ENCODE results near the gene TAF7. TPM values are rescaled to one million over a fixed set of nuclear protein-coding genes. Genes with fewer than 3 reads are reported as not detected.
"Not testable (repeated sequence)": the region's sequence is repeated elsewhere in the genome, so short reads cannot be mapped to it uniquely, and the experiment has no call there.

The TAF7 gene
- total and polyA plus RNA-seq, 9 donors: 65.1 to 141 (median 102) TPM

- no peaks in the 10 kb centered on the region for H3K27me3 ChIP-seq
- H3K4me3 ChIP-seq: peak overlapping the region; percentile 84
- WGBS, 3 donors: 93 to 97% (median 97%) methylated on average over 6 of the region's 6 CpGs
- no peaks in the 10 kb centered on the region for H3K36me3 ChIP-seq
- no peak overlapping the region for H3K27ac ChIP-seq
- DNase-seq: no peak
- H3K4me1 ChIP-seq (ENCODE audit: insufficient read depth): peaks cover 3% of the 10 kb centered on the region
- no peak for TF ChIP-seq POLR2A (IDR thresholded peaks at IDR 0.05)
- TF ChIP-seq CTCF (IDR thresholded peaks at IDR 0.05): no peak
- no peak for TF ChIP-seq EP300 (IDR thresholded peaks at IDR 0.05)
- peaks cover 16 to 37% of the 10 kb centered on the region in 2 donors for H3K9me3 ChIP-seq
- intact Hi-C loops (cut with DNase I): no loop called here
Observed at GRCh38 chr5:141319202-141319601, 1.4 kb downstream of the TAF7 start.

- H3K36me3 ChIP-seq; H3K4me3 ChIP-seq; H3K27ac ChIP-seq; intact Hi-C loops (cut with DNase I); H3K27me3 ChIP-seq; DNase-seq; H3K4me1 ChIP-seq (ENCODE audit: insufficient read depth): not testable (repeated sequence)
- 87 to 89% (median 87%) methylated on average over 4 of the region's 4 CpGs for WGBS, 3 donors
- H3K9me3 ChIP-seq: peaks cover 20 to 39% of the 10 kb centered on the region in 2 donors
Observed at GRCh38 chr5:141316963-141317362, 3.6 kb downstream of the TAF7 start.

DNA sequence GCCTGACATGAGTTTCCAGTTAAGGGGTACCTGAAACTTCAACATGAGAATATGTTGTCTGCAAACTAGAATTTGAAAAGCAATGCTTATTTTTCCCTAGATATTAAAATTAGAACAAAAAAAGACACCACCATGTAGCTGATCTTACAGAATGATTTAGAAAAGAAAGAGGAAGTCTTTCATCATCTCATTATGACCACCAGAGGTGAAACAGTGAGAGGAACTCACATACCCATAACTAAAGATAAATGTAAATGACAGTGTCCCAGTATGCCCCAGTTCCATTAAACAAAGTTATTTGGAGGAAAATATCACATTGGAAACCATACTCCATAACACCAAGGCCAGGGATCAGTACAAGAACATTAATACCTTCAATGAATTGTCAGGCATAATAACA lies 6.9 kb downstream of the TAF7 start:
- H3K4me3 ChIP-seq: no peak overlapping the region
- no peak overlapping the region for H3K27ac ChIP-seq
- peaks cover 13 to 28% of the 10 kb centered on the region in 2 donors for H3K9me3 ChIP-seq
- intact Hi-C loops (cut with DNase I): no loop called here
- H3K4me1 ChIP-seq (ENCODE audit: insufficient read depth): no peaks in the 10 kb centered on the region
- TF ChIP-seq CTCF (IDR thresholded peaks at IDR 0.05): no peak
- TF ChIP-seq EP300 (IDR thresholded peaks at IDR 0.05): no peak
- no peak for TF ChIP-seq POLR2A (IDR thresholded peaks at IDR 0.05)
- H3K27me3 ChIP-seq: no peaks in the 10 kb centered on the region
- DNase-seq: no peak
- no peaks in the 10 kb centered on the region for H3K36me3 ChIP-seq

DNA sequence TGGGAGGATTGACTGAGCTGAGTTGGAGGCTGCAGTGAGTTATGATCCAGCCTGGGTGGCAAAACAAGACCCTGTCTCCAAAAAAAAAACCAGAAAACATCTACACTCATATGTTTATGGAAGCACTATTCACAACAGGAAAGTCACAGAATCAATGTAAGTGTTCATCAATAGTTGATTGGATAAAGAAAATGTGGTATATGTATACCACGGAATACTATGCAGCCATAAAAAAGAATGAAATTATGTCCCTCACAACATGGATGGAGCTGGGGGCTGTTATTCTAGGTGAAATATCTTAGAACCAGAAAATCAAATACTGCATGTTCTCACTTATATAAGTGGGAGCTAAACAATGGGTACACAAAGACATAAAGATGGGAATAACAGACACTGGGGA lies 14.0 kb downstream of the TAF7 start:
- no peak overlapping the region for H3K27ac ChIP-seq
- TF ChIP-seq POLR2A (IDR thresholded peaks at IDR 0.05): no peak
- no peak for TF ChIP-seq CTCF (IDR thresholded peaks at IDR 0.05)
- no peak for TF ChIP-seq EP300 (IDR thresholded peaks at IDR 0.05)
- 94 to 98% (median 96%) methylated on average over 1 of the region's 1 CpG for WGBS, 3 donors

DNA sequence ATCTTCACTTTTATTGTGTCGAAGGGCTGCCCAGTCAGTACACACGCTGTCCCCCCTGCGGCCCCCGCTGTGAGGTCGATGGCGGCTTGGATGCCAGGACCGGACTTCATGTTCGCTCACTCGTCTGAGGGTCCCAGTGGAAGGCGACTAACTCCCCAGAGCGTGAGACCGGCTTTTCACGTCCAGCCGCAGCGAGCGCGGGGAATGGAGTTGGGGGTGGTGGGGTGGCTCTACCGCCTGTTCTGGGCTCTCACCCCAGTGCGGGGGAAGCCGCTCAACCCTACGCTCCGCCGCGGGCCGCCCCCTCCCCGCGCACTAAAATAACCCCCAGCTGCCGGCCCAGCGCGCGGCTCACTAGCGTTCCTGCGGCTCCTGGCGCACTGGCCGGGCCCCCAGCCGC lies 16.8 kb downstream of the TAF7 start, which contains the start of gene SLC25A2:
Gene SLC25A2, minus strand, starts transcription at position 294 of the 400 bp plus-strand sequence. Its CDS starts 184 bp downstream, at position 110.
- no peak for DNase-seq
- 28 to 48% (median 38%) methylated on average over 25 to 36 of the region's 36 CpGs for WGBS, 3 donors
- no peaks in the 10 kb centered on the region for H3K36me3 ChIP-seq
- peaks cover 0 to 33% of the 10 kb centered on the region in 2 donors for H3K9me3 ChIP-seq
- TF ChIP-seq CTCF (IDR thresholded peaks at IDR 0.05) (no peak), EP300 (IDR thresholded peaks at IDR 0.05) (no peak), POLR2A (IDR thresholded peaks at IDR 0.05) (no peak)
- no peaks in the 10 kb centered on the region for H3K27me3 ChIP-seq
- no peak within 1 kb of the TSS for H3K4me3 ChIP-seq
- intact Hi-C loops (cut with DNase I): no loop called here
- H3K27ac ChIP-seq: no peak within 1 kb of the TSS
- no peaks in the 10 kb centered on the region for H3K4me1 ChIP-seq (ENCODE audit: insufficient read depth)

More for the DNA sequence above, 14.0 kb downstream of the TAF7 start:
- intact Hi-C loops (cut with DNase I): no loop called here
- no peaks in the 10 kb centered on the region for H3K27me3 ChIP-seq
- no peak for DNase-seq
- no peaks in the 10 kb centered on the region for H3K36me3 ChIP-seq
- H3K9me3 ChIP-seq: peaks cover 0 to 31% of the 10 kb centered on the region in 2 donors
- no peaks in the 10 kb centered on the region for H3K4me1 ChIP-seq (ENCODE audit: insufficient read depth)
- H3K4me3 ChIP-seq: no peak overlapping the region

All from ovary (tissue), 9 donors.